ENCODE data around the gene SORBS2.
A peak's percentile ranks its signal among the peaks of the same experiment; 100 is the strongest.

Gene SORBS2

DNA sequence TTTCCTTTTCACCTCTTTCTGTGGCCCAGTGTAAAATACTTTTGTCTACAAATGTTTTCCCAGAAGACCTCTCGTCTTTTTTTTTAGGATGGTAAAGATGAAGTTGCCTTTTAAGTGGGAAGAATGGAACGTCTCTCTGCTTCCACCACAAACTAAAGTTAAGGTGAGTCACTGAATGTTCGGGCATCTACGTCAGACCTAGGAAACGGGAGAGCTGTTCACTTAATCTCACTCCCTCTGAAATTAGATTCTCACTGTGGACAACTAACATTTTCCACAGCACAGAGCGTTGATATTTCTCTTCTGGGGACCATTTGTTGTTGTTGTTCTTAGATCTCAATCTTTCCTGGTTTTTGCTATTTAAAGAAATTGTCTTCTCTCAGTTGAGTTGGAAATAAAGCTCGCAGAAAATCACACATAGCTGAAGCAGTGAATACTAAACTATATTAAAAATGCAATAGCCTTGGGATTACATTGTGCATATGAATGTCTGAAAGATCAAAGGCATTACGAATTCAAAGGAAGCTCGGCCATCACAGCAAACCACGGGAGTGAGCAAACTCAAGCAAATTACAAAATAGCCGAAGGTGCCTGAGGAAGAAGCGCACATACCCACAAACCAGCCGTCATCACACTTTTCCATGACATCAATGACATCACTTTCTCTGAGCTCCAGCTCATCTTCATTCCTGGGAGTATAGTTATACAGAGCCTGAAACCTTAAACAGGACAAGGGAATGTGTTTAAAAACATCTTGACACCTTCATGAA is 222.7 kb downstream of the SORBS2 start:
- DNase-seq (ENCODE audit: low read depth, low spot score): no peak

DNA sequence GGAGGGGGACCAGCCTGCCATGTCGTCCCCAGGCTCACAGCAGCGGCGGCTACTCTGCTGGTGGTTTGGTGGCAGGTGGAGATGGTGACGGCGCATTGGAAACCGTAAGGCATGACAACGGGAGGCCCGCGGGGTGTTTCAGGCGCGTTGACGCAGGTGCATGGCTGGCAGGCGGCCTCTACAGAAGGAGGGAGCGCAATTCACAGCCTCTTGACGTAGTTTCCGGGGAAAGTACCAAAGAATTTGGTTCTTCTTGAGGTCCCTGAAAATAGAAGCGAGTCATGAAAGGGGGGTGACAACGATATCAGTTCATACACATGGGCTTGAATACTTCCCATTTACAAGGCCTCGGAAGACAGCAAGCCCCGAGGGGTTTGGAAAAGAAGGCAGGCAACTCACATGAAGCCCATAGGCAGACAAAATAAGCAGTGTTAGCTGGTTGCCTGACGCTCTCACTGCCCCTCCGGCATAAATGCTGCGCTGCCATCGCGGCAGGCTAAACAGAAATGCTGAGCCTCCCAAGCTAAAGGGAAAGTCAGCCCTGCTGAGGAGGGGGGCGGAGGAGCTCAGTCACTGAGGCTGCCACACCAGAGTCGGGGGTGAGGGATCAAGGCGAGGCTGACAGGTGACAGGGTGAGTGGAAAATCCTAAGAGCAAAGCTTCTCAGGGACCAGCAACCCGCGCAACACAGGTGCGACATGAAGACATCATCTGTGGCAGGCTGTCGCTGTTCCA is 224.4 kb downstream of the SORBS2 start:
- DNase-seq (ENCODE audit: low read depth, low spot score): peak; percentile 25

DNA sequence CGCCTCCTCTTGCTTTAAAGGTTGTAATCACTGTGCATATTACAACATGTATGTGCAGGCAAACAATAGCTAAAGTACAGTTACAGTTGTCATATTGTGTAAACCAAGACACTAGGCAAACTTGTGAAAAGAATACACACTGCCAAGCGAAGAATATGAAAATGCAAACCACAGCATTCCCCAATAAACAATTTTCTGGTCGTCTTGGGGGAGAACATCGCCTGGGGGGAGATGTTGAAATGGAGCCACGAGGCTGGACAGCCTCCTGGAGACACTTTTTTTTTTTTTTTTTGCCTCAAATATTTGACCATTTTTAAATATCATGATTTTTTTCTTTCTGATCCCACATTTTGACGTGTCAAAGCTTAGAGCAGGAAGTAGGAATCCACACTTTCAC is 225.0 kb downstream of the SORBS2 start:
- DNase-seq (ENCODE audit: low read depth, low spot score): no peak

DNA sequence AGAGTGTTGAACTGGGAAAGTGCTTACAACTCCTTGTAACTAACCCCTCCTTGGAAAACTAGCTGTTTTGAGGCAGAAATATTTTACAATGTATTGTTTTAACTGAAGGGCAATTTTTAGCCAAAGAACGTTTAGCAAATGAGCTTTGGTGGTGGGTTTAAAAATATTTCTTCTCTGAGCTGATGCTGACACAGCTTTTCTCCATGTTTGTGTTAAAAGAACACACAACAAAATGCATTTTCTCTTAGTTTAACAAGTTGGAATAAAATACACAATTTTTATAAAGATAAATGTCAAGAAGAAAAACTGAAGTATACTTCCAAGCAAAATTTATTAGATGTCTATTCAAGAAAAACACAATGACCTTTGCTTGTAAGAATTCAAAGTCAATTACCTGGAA is 226.8 kb downstream of the SORBS2 start:
- DNase-seq (ENCODE audit: low read depth, low spot score): no peak

DNA sequence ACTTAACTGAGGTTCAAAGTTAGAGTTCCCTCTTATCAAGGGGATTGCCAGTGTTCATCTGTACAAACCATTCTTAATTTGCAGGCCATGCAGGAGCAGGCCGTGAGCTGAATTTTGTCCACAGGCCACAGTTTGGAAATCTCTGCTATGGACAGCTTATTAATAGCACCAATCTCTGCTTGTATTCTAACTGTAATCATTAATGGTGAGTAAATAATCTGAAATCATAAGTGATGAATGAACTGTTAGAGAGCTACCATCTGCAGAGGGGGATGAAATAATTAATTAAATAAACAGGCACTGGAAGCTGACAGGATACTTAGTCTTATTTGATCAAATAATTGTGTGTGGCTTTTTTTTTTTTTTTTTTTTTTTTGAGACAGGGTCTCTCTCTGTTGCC is 228.2 kb downstream of the SORBS2 start:
- no peak for DNase-seq (ENCODE audit: low read depth, low spot score)

DNA sequence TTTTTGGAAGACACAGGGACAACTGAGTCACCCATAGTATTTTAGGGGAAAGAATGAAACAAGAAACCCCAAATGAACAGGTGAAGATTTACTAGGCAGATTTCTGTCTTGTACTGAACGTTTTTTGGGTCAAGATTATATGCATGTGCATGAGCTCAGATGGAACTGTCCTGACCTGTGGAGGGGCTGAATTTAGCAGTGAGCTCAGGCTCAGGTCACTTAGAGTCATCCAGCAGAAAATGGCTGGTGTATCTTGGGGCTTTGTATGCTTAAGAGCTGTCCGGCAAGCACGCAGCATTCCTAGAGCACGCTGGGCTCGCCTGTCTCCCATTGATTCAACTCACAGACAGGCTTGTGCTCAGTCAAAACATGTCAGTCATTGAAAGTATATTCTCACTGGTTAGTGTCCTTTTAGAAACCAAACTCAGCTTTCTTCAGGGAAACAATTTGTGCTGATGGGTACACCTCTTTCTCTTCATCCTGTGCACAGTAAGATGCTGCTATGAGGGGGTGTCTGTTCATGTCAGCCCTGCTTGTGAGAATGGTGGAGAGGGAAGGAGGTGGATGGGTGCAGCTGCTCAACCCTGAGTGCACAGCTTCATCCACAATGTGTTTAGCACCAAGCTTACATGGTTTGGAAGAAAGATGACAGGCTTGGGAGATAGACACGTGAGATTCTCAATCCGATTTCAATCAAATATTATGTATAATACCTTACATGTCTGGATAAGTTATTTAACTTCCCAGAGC is 229.2 kb downstream of the SORBS2 start:
- DNase-seq (ENCODE audit: low read depth, low spot score): no peak

DNA sequence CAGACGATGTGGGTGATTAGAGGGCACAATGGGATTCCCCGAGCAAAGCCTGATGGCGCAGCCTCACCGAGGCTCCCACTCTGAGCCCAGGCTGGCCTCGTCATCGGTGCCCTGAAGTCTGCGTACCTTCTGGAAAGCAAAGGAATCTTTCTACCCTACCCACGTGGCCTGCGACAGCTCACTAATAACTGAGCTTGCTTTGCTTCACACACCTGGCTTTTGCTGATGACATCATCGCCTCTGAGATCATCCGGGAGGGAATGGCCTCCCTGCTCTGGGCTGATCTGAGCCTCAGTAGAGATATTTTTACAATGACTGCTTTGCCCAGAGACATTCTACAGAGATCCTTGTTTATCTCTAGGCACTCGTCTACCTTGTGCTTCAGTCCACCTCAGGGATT is 231.3 kb downstream of the SORBS2 start:
- no peak for DNase-seq (ENCODE audit: low read depth, low spot score)

DNA sequence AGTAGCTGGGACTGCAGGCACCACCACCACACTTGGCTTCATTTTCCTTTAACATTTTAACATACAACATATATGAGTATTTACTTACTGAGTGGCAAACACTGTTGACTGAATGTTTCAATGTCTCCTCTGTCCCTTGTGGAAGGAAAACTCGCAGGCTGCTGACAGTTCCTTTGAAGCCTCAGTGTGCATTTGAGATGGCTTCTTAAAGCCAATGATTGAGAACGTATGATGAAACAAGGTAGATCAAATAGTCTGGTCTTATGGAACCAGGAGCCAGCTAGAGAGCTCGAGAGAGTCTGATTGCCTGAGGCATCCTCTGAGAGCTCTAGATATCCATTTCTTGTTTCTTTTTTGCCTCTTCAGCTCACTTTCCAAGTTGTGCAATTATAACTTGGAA is 233.7 kb downstream of the SORBS2 start:
- no peak for DNase-seq (ENCODE audit: low read depth, low spot score)

DNA sequence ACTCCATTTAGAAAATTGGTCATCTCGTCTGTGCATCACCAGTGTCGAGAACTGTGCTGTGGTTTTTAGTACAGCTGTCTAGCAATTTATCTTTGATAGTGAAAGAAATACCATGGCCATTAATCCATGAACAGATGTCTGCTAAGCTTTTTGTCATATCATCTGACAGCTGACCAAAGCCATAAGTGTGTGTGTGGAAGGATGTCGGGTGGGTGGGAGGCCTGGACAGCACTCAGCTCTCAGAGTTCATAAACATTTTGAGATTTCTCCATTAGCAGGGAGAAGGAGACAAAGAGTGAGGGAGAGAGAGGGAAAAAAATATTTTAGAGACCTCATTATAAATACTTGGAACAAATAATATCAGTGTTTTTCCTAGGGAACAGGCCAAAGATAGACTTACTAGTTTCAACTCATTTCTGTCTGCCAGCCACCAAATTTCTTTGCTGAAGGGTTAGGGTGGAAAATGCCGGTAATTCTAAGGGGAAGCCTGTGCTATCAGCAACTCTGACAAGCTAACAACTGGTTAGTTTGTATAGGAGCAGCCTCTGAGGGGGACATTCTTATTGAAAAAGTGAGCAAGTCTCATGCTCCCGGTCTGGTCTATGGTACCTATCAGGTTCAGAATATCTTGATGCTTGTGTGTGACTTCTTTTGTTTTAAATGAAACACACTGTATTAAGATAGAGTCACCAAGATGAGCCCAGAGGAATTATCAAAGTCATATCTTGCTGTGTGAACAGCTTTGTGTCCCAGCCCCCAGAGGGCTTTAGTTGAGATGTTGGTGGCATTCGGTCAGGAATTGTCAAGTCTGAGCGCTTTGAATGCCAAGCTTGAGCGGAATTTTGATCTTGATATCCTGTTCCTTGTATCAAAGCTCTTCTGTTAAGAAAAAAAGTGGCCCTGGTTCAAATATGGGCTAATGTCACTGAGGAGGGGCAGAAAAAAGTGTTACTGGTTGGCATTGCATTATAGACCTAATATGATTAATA is 234.7 kb downstream of the SORBS2 start:
- no peak for DNase-seq (ENCODE audit: low read depth, low spot score)

DNA sequence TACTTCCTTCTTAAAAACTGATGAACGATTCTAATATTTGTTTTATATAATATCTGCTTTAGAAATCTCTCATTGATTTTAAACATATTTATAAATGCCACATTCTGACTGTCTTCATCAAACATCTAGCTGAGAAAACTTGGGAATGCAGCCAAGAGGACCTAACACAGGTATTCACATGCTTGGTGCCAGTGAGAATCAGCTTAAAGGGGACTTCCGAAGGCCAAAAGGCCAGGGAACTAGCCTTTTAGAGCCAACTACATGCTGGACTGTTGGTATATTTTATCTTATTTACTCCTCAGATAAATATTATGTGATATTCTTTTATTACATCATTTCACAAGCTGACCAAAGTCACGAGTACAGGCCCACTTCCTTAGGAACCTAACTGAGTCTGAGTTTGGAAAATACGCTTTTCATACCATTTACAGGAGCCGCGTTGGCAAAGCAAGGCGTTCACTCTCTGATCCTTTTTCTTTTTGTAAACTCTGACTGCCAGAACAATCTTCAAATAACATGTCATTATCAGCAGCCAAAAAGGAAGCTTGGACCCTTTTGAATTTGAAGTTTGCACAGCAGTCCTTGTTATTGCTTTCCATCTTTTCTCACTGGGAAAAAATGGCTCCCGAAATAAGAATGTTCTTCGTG is 235.6 kb downstream of the SORBS2 start:
- no peak for DNase-seq (ENCODE audit: low read depth, low spot score)

DNA sequence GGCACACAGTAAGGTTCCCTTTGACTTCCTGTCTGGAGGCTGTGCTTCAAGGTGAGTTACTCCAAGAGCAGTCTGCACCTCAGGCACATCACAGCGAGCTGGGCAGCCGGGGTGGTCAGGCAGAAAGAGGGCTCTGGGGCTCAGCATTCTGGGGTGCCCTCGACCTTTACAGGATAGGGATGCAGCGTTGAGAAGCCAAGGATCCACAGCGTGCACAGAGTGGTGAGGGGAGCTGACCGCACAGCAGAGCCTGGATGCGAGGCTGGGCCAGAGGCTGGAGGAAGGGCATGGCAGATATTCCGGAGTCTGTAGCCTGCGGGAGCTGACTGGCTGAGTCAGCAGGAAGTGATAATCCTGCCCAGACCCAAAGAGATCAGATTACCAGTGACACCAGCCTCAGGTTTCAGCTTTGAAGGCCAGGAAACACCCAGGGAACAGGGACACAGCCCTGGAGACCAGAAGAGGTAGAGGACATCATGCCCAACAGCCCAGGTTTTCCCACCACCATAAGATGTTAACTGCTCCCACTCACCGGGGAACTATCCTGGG is 238.3 kb downstream of the SORBS2 start:
- no peak for DNase-seq (ENCODE audit: low read depth, low spot score)

DNA sequence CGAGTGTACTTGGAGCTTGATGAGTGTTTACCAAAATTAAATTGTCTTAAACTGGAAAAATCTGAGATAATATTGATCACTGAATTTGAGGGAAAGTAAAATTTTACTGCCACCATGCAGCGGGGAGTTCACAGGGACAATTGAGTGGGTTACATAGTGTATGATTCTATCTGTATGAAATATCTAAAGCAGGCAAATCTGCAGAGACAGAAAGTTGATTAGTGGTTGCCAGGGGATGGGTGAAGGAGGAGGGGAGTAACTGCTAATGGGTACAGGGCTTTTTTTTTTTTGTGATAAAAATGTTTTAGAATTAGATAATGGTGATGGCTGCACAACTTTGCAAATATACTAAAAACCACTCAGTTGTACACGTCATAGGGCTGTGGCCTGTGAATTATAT is 241.3 kb downstream of the SORBS2 start:
- DNase-seq (ENCODE audit: low read depth, low spot score): no peak

DNA sequence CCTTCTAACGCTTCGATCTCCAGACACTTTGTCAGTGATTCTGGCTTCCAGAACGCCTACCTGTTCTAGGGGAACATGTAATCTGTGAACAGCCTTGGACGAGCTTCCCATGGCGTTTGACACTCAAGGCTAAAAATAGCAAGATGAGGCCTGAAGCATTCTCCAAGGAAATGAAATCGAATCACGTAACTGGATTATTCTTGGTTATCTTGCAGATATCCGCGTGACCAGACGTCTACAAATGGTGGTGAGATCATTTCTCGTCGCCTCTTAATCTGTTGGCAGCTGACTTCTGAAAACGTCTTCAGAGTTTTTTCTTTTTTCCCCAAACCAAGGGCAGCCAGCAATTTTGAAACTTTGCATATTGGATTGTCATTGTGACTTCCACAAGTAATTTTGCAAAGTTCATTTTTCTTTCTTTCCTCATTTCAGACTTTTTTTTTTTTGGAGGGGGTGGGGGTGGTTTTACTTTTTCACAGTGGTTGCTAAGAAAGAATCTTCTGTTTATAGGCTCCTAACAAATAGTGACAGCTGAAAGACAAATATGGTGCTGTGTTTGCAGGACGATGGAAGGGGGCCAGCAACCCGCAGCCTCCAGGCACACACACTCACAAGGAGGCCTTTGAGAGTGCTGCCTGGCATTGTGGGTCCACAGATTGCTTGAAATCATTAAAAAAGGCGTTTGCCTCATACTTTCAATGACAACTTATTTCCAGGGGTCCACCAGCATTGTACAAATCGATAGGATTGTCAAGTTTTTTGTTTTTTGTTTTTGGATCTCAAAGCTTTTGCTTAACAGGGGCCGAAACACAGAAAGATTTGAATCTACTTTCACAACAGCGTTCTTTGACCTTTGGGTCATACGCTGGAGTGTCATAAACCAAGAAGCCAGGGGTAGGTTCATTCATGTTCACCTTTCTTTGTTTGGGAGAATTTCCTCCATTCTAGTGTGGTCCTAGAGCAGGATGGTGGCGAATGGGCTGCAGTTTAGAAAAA is 244.3 kb downstream of the SORBS2 start:
- no peak for DNase-seq (ENCODE audit: low read depth, low spot score)

DNA sequence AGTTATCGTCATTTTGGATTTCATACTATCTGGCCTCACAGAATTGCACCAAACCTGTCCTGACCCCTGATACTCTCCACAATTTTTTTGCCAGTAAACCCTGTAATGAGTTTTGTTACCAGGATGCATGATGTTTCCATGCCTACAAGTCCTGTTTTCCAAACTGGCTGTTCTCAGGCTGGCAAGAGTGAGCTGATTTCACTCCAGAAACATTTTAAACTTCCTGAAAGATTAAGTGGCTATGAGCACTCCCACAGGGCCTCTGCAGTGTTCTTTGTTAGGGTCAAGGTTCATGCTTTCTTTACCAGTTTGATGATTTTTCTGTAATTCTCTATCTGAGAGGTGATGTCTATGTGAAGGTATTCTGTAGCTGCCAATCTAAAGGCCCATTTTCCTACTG is 245.0 kb downstream of the SORBS2 start:
- DNase-seq (ENCODE audit: low read depth, low spot score): no peak

DNA sequence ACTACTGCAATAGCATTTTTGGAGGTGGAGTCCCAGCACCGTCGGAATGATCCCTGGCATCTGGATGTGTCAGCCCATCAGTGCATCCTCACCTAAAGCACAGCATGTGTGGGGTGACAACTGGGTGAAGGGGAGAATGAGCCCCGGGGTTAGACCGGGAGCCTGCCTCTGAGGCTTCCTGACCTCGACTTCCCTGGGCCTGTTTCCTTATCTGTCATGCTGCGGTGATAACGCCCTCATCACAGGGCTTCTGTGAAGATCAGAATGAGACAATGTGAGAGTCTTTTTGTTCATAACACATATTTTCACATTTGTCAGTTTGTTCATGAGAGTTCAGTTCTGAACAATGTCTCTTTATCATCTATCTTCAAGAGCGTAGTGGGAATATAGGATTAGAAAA is 245.6 kb downstream of the SORBS2 start:
- DNase-seq (ENCODE audit: low read depth, low spot score): no peak

DNA sequence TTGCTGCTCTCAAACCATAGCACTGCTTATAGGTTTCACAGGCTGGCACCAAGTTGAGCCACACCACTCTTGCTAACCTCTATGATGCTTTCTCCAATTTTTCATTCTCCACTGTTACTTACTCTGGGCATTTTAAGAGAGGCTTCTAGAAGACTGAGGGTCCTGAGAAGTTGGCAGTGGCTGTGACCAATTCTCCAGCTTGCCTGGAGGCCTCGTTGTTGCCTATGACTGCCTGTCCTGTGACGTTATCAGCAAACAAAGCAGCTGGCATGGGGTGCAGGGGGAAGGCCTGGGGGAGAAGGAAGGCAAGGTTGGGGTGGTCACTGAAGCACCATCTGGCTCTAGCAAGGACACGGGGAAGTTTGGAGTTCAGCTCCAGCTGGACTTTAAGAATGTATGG is 246.3 kb downstream of the SORBS2 start:
- no peak for DNase-seq (ENCODE audit: low read depth, low spot score)

DNA sequence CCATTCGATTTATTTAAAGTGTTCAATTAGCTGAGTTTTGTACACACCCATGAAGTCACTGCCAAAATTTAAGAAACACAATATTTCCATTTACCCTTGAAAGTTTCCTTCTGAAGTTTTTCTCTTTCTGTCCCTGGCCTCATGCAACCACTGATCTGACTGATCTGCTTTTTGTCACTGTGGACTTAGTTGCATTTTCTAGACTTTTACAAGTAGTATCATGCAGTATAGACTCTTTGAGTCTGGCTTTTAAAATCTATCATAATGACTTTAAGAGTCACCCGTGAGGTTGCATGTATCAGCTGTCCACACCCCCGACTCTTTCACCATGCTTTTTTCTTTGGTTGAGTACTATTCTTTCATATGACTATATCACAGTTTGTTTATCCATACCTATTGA is 247.6 kb downstream of the SORBS2 start:
- DNase-seq (ENCODE audit: low read depth, low spot score): no peak

DNA sequence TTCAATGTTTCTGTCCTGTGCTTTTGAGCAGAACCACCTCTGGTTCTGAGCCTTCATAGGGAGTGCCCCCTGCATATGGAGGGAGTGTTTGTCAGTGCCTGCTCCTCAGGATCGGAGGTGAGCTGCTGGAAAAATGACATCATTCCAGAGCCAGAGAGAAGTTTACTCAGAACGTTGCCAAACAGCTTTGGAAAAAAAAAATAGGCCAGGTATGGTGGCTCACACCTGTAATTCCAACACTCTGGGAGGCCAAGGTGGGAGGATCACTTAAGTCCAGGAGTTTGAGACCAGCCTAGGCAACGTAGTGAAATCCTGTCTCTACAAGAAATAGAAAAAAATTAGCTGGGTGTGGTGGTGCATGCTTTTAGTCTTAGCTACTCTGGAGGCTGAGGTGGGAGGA is 249.5 kb downstream of the SORBS2 start:
- DNase-seq (ENCODE audit: low read depth, low spot score): no peak

DNA sequence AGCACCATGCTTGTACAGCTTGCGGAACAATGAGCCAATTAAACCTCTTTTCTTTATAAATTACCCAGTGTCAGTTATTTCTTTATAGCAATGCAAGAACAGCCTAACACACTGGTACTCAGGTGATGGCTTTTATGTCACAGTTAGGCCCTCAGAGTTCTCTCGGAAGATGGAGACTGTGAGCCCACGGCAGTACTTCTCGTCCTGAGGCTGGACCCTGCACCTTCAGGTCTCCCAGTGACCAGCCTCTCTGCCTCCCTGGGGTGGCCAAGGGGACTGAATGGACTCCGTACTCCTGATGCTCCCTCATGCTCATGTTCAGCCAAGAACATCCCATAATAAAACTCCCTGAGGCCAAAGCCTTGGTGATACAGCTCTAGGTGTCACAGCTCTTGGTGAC is 251.7 kb downstream of the SORBS2 start:
- no peak for DNase-seq (ENCODE audit: low read depth, low spot score)

All from activated naive CD8-positive, alpha-beta T cell treated with anti-CD3 and anti-CD28 coated beads, Interleukin-2, amount 50 U/mL, for 16 hours (primary cell).